Endothelial cell (in vitro differentiated cells): ENCODE results near the gene PCIF1. TPM values are rescaled to one million over a fixed set of nuclear protein-coding genes. Genes with fewer than 3 reads are reported as not detected.
"Not testable (repeated sequence)": the region's sequence is repeated elsewhere in the genome, so short reads cannot be mapped to it uniquely, and the experiment has no call there.

ENCODE experiments used
- DNase-seq: peaks from one replicate; pipeline ENCODE4 v3.0.0; 2021; ENCODE audit warnings: low spot score
- H3K27ac Mint-ChIP-seq: one replicate; pipeline ENCODE4 v1.8.0; 2021; ENCODE audit warnings: mixed read lengths, inconsistent platforms; ENCODE audit not compliant: unreplicated experiment
- H3K27me3 Mint-ChIP-seq: one replicate; pipeline ENCODE4 v1.8.0; 2021; ENCODE audit warnings: mild to moderate bottlenecking, moderate library complexity, mixed read lengths, inconsistent platforms; ENCODE audit not compliant: unreplicated experiment
- H3K36me3 Mint-ChIP-seq: one replicate; pipeline ENCODE4 v1.8.0; 2021; ENCODE audit warnings: mild to moderate bottlenecking, low read depth, mixed read lengths, inconsistent platforms; ENCODE audit not compliant: unreplicated experiment
- H3K4me1 Mint-ChIP-seq: one replicate; pipeline ENCODE4 v1.8.0; 2021; ENCODE audit warnings: mild to moderate bottlenecking, mixed read lengths, inconsistent platforms; ENCODE audit not compliant: unreplicated experiment
- H3K4me3 Mint-ChIP-seq: one replicate; pipeline ENCODE4 v1.8.0; 2021; ENCODE audit warnings: mild to moderate bottlenecking, mixed read lengths, inconsistent platforms; ENCODE audit not compliant: unreplicated experiment
- H3K9me3 Mint-ChIP-seq: one replicate; pipeline ENCODE4 v1.8.0; 2021; ENCODE audit warnings: mixed read lengths, inconsistent platforms; ENCODE audit not compliant: unreplicated experiment
- CTCF ChIP-seq: fragments of 200-600 bp; sonication (generic); IDR thresholded peaks from one replicate; pipeline ENCODE4 v1.5.0; 2021; ENCODE audit warnings: antibody characterized with exemption; ENCODE audit not compliant: unreplicated experiment
- total RNA-seq: library from RNA; stranded (reverse); fragmentation: NEBNext Ultra II Directional; extraction: Animal tissue kit (Norgen Biotek cat#: 25700); gene quantifications from one replicate; pipeline ENCODE4 v1.2.1, GENCODE V29; 2021; ENCODE audit not compliant: unreplicated experiment

PCIF1 gene
- total RNA-seq, 1 donor from 2014 or later = 34.8 TPM

- no peaks in the 10 kb centered on the region for H3K9me3 Mint-ChIP-seq
- TF ChIP-seq CTCF = no peak
- DNase-seq = no peak
- H3K27ac Mint-ChIP-seq = no peak overlapping the region
- no peaks in the 10 kb centered on the region for H3K36me3 Mint-ChIP-seq
- peaks cover 3% of the 10 kb centered on the region for H3K4me1 Mint-ChIP-seq
- no peaks in the 10 kb centered on the region for H3K27me3 Mint-ChIP-seq
- H3K4me3 Mint-ChIP-seq = no peak overlapping the region
Observed at GRCh38 chr20:45985573-45985972, 51.1 kb downstream of the PCIF1 start.

GRCh38 chr20:45987108-45987780, 52.8 kb downstream of the PCIF1 start:
- peak; percentile 89 for TF ChIP-seq CTCF
- H3K4me1 Mint-ChIP-seq = peaks cover 3% of the 10 kb centered on the region
- H3K27me3 Mint-ChIP-seq = no peaks in the 10 kb centered on the region
- DNase-seq = peak; percentile 92
- no peaks in the 10 kb centered on the region for H3K9me3 Mint-ChIP-seq
- no peak overlapping the region for H3K27ac Mint-ChIP-seq
- no peaks in the 10 kb centered on the region for H3K36me3 Mint-ChIP-seq
- H3K4me3 Mint-ChIP-seq = no peak overlapping the region

- H3K4me3 Mint-ChIP-seq, H3K36me3 Mint-ChIP-seq, H3K9me3 Mint-ChIP-seq, H3K27me3 Mint-ChIP-seq, DNase-seq, H3K4me1 Mint-ChIP-seq, H3K27ac Mint-ChIP-seq: not testable (repeated sequence)
Observed at GRCh38 chr20:45988830-45989229, 54.3 kb downstream of the PCIF1 start.

GRCh38 chr20:45991616-45992015, 57.1 kb downstream of the PCIF1 start:
- H3K4me3 Mint-ChIP-seq = no peak overlapping the region
- peaks cover 20% of the 10 kb centered on the region for H3K4me1 Mint-ChIP-seq
- no peaks in the 10 kb centered on the region for H3K27me3 Mint-ChIP-seq
- no peak for TF ChIP-seq CTCF
- H3K36me3 Mint-ChIP-seq = no peaks in the 10 kb centered on the region
- H3K9me3 Mint-ChIP-seq = no peaks in the 10 kb centered on the region
- DNase-seq = no peak
- H3K27ac Mint-ChIP-seq = no peak overlapping the region

- no peaks in the 10 kb centered on the region for H3K9me3 Mint-ChIP-seq
- H3K36me3 Mint-ChIP-seq = no peaks in the 10 kb centered on the region
- no peak for TF ChIP-seq CTCF
- H3K4me3 Mint-ChIP-seq = no peak overlapping the region
- no peak for DNase-seq
- peaks cover 32% of the 10 kb centered on the region for H3K4me1 Mint-ChIP-seq
- H3K27me3 Mint-ChIP-seq = no peaks in the 10 kb centered on the region
- no peak overlapping the region for H3K27ac Mint-ChIP-seq
Observed at GRCh38 chr20:45993197-45993951, 58.9 kb downstream of the PCIF1 start.
